Stimulated activated CD8-positive, alpha-beta memory T cell treated with anti-CD3 and anti-CD28 coated beads, Interleukin-7, amount 100 ng/mL, for 1 hour (primary cell): Measurements from ENCODE around the gene NID2.

ENCODE experiments used
- DNase-seq, 2 donors: peaks; one replicate each; pipeline ENCODE4 v3.0.0-alpha.2; 2020; ENCODE audit warnings: low read depth in 2 of 2

The NID2 gene

DNA sequence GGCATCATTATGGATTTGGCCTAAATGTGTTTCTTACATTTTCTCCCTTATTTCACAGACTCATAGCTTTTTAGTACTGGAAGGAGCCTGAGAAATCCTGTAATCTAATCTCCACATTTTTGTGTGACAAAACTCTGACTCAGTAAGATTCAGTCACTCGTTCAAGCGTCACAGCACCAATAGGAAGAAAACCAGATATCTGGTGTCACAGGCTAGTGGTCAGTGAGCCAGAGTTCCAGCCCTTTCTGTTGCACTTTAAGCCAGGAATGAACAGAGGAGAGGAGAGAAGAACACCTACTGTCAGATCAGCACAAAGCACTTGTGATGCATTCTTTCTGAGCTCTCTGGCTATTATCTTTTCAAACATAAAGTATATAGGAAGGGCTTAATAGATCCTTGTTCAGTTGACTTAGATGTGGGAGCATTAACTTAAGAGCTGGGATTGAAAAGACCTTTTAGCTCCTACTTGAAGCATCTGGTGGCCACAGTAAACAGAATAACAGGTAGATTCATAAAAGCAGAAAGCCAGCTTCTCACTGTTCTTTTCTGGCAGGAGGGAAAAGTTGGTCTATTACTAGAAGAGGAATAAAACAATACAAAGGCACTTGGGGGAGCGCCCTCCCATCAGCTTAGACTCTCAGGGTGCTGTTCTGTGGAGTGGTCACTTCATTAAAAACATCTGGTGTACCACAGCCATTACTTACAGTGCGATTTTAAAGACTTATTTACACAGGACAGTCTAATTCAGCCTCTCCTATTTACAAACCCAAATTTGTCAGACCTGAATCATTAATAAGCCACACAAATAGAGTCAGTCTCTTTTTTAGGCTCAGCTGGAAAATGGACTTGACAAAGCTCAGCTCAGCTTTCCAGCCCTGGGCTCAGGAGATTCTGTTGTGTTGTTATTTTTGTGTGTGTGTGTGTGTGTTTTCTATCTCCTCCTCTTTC lies 12.2 kb upstream of the NID2 start:
- DNase-seq, result no peak

DNA sequence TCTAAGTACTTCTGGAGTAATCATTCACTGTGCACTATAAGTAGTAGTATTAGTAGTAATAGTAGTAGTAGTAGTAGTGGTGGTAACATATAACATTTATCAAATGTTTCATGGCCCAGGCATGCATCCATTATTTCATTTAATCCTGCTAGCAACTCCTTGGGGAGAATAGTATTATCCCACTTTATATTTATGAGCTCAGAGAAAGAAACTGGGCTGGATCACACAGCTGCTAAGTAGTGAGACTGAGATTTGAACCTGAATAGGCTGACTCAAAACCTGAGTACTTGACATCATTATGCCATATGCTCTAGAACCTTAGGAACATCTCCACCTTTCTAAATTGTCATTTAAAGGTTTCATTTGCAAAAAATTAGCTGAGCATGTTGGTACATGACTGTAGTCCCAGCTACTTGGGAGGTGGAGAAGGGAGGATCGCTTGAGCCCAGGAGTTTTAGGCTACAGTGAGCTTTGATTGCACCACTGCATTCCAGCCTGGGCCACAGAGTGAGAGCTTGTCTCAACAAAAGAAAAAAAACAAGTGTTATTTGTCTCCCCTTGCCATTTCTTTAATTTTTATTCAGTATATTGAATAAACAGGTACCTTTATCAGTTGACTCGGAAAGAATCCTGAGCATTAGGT lies 11.4 kb upstream of the NID2 start:
- no peak for DNase-seq

DNA sequence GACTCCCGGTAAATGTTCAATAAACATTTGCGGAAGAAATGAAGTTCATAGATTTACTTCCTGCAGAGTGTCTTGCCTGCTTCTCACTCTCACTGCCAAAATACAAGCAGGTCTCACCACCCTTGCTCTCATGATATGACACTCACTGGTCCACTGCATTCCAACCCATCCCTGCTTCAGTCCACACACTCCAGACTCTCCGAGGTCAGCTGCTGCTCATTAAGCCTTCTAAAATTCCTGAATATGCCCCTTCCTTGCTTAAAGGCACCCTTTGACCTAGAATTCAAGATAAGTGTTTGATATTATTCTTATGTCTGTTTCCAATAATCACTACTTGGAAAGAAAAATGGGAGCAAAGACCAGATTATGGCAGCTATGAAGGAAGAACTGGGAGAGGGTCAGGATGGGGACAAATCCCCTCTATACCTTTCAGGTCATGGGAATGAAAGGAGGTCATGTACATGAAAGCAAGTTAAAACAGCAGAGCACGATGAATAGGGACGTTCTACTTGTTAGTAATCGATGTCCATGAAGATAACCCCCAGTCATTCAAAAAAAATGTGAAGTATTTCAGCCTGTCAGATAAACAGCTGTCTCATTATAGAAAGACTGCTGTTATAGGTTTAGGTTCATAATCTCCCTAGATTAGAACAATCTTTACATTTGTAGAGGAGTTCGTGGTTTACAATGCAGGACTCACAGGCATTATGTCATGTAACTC lies 10.5 kb upstream of the NID2 start:
- no peak for DNase-seq

DNA sequence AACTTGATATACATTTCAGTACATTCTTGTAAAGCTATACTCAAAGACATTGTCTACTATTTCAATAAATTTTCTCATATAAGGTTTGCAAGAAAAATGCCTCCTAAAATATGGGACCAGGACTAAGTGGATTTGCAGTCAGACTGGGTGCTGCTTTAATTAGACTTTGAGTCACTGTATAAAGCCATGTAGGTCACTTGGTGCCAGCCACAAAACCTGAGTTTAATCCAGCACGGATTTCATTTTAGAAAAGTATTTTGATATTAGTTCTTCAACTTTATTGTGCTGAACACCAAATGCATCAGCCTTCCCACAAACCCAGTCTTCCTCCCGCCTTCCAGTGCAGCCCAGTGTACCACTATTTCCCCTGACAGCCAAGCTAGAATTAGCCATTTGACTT lies 9.9 kb upstream of the NID2 start:
- DNase-seq, result no peak

DNA sequence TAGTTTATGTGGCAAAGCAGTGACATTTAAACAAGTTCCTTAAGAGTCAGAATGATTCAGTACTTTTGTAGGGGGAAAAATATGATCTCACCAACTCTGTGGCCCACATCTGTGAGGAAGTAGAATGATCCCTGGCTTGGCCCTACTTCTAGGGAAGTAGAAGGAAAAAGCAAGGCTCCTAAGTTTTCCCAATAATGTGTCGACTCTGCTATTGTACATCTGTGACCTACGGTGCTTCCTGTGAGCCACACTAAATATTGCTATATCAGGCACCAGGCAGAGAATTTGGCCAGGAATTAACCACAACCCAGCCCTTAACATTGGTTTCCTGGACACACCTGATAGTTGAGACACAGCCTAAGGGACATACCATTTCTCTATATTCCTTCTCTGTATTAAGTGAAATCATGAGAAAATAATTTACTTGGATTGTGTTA lies 9.3 kb upstream of the NID2 start:
- DNase-seq, result no peak

DNA sequence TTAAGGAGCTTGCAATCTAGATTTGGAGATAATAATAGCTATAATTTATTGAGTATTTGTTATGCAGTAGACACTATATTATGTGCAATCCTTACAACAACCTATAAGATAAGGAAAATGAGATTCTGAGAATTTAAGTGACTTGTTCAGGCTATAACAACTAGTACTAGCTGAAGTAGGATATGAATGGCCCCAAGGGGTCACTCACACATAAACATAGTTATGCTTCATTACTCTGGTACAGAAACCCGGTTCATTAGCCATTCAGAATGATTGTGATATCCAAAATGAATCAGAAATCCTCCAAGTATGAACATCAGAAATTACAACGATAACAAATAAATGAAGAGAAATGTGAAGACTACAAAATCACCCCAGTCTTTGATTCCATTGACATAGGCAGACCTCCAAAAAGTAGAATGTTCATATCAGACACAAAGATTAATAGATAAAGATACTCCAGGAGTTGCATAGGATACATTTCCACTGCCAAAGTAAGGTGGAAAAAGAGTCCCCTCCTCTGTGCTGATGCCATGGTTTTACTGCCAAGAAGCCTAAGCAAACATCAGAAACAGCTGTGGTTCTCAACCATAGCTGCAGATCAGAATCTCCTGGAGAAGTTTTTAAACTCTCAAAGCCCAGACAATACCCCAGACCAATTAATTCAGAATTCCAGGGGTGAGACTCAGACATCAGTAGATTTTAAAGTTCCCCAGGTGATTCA lies 8.6 kb upstream of the NID2 start:
- DNase-seq, result no peak

DNA sequence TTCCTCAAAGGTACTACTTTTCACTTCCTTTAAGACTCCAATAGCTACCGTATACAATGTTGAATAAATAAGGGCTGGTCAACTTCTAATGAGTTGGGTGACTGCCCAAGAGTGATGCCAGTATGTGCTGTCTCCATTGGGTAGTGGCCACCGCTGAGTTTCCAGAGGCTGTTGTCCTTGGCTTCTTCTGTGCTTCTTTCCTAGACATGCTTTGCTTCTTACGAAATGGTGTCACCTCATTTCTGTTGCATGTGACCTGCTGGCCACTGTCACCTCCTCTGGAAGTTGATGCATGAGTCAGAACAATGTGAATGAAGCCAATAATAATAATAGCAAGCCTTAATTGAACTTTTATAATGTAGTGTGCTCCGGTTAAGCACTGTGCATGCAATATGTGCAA lies 7.5 kb upstream of the NID2 start:
- DNase-seq, result no peak

DNA sequence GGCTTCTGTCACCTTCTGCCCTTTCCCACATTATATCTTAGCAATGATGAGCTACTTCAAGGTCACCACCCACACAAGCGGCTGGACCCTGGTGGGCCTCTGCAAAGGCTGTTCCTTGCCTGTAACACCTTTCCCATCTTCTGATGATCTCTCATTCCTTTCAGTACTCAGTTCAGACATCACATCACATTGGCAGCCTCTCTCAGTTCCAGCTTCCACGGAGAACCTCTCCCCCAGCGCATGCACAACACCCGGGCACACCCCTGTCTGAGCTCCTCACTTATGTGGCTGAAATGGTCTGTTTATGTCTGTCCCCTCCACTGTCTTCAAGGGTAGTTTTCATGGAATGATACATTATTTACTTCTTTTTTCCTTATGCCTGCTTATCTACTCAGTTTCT lies 6.5 kb upstream of the NID2 start:
- DNase-seq, result no peak

DNA sequence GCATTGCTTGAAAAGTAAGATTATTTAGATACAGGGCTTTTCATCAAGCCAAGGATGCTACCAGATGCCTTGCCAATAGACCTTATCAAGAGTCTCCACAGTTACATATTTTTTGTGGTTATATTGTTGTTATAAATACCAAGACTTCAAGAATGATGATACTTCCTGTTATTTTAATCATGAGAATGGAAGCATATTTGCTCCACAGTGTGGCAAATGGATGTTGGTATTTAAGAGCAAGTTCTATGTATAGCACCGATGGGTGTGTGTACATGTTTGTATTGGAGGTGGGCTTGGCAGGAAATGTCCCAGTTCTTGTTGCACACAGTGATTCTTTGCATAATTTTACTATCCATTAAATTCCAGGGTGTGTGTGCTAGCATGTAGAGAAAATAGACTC lies 4.4 kb upstream of the NID2 start:
- no peak for DNase-seq

DNA sequence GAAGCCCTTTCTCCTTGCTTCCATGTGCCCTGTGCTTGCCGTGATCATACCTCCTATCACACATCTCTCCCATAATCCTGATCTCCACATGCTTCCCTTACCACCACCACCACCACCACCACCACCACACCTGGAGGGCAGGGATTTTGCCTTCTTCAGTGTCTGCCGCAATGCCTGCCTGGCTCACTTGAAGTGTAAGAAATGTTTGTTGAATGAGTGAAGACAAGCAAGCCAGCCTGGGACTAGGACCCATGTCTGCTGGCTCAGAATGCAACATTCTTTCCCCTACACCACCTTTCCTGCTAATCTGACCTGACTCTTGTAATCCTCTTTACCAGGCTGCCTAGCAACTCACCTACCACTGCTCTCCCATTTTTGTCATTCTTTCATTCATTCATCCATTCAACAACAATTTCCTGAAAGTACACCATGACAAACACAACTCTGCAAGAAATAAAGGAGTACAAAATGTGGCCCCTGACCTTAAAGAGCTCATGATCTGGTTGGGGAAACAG lies 3.5 kb upstream of the NID2 start:
- no peak for DNase-seq

DNA sequence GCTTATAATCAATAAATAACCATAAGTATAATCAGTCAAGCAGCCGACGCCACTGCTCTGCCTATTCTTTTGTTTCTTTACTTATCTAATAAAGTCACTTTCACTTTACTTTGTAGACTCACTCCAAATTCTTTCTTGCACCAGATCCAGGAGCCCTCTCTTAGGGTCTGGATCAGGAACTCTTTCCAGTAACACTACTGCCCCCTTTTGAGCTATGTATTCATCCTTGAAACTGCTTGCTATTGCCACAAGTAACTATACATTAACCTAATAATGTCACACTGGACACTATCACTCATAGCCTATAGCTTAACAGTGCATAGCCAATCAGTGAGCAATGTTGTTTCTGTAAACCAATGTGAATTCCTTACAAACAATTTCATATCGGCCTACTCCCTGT lies 2.8 kb upstream of the NID2 start:
- DNase-seq, result no peak

DNA sequence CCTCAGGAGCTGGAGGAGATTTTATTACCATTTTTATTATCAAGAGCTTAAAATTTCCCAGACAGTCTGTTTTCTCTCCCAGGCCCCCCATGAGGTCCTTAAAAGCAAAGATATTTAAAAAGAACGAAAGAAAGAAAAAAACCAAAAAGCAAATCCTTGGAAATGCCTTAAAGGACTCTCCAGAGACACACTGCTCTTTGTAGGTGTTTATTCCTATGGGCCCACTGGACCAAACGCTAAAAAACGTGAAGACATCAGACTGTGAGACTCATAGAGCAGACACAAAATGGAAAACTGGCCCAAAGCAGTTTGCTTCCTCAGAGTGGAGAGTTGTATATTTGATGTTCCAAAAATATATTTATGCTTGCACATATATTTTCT lies 1.2 kb upstream of the NID2 start:
- no peak for DNase-seq

DNA sequence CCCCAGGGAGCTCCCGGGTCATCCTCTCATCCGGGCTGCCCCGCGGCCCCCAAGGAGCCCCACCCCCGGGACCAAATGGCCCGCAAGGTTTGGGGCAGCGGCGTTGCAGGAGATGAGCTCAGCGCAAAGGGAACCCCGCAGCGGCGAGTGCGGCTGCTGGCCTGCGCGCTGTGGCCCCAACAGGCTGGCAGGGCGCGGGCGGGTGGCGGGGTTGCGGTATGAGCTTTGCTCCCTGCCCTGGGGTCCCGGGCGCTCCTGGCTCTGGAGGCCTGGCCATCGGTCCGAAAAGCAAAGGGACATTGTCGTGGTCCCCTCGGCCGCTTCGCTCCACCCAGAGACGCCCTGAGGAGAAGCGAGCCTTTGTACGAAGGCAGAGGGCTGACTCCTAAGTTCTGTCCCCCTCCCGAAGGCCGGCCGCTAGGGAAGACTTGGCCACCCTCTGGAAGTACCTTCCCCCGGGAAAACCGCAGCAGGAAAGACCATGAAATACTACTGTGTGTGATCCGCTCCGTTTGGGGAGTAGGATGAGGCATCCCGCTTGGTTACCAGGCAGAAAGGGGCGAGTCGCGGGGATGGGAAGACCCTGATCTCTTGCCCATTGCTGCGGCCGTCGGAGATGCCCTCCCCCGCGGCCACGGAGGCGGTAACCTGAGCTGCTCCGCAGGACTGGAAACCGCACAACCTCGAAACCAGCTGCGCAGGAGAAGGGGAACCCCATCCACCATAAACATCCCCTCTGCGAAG lies 620 bp upstream of the NID2 start:
- DNase-seq, result no peak

DNA sequence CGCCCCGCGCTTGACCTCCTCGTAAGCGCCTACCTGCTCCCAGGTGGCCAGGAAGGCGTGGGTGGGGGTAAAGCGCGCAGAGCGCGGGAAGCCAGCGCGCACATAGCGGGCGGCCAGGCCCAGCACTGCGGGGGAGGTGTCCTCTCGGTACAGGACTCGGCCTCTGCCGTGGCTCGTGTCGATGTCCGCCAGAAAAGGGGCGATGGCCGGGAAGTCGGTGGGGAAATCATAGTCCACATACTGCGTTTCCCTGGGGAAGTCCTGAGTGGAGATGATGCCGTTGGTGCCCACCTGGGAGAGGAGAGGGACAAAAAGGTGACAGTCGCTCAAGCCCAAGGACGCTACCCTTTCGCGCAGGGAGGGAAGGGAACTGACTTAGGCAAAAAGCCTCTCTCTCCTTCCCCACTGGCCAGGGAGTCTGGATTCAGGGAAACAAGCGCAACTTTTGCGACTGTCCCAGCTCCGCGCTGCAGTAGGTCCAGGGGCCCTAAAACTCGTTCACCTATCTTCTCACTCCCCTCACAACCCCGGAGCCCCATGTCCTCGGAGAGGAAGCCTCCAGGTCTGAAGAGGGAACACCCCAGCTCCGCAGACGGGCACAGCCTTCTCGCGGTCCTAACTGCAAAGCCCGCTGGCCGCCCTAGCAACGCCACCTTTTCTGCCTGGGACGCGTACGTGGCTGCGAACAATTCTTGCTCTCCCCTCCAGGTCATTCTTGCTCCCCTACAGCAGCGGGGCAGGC lies 815 bp downstream of the NID2 start:
- DNase-seq, result no peak

DNA sequence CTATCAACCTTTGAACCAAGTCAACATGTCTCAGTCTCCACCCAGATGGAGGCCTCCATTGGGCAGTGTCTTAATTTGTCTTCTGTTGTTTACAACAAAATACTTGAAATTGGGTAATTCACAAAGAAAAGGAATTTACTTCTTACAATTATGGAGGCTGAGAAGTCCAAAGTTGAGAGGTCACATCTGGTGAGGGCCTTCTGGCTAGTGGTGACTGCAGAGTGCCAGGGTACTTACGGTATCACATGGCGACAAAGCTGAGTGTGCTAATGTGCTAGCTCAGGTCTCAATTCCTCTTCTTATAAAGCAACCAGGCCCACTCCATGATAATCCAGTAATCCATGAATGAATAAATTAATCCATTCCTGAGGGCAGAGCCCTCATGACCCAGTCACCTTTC lies 4.7 kb downstream of the NID2 start:
- no peak for DNase-seq

DNA sequence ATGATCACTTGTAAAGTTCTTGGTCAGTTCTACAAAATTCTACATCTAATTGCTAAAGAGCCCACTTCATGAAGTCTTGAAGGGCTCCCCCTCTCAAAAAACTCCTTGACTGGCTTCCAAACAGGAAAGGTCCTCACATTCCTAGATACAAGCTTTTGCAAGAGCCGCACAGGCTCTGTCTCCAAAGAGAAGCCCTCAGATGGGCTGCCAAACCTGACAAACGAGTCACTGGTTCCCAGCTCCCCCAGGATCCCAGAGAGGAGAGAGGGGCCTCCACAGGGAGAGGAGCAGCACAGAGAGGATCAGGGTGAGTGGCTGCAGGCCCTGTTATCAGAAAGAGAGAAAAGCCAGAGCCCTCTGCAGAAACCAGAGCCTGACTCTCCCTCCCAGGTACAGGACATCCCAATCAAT lies 5.8 kb downstream of the NID2 start:
- no peak for DNase-seq

DNA sequence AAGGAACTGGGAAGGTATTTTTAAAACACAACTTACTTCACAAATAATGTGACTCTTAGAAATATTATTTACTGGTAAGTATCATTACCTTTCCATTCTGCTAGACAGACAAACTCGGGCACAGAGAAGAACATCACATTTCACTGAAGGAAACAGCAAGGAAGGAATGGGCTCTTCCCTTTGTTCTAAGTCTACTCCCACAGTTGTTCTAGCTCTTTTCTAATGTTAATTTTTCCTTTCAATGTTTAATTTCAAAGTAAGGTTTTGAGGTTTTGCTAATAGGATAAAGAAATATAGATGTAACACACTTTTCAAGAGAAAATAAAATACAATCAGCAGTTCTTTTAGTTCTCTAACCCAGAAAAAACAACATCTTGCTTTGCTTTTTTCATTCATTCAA lies 7.0 kb downstream of the NID2 start:
- DNase-seq, result no peak

DNA sequence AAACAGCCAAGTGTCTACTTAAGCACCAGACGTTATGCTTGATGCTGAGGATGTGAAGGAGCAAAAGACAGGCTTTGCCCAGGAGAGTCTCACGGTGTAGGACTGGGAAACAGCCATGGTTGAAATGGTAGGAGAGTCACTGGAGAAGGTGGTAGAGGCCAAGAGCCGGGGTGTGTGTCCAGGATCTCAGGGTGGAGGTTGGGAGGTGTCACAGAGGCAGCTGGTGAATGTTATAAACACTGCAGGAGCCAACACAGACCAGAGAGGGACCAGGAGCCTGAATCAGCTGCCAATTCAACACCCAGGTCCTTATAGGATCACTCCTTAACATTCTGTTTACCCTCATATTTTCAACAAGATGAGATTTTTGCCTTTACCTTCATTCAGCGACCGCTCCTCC lies 7.5 kb downstream of the NID2 start:
- DNase-seq, result no peak

DNA sequence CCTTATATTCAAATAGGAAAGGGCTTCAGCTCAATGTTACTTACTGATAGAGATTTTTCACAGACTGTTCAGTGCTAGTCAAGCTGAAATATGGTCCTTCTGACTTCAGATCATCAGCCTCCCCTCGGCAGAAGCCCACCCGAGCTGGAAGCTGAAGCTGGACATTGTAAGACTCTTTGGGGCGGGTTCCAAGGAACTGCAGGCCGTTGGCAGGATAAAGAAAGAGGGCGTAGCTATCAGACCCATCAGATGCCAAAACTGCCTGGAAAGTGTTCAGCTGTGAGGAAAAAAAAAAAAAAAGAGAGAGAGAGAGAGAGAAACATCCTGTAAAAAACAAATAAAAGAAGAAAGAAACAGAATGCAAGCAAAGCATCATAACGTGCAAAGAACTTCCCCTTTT lies 8.8 kb downstream of the NID2 start:
- DNase-seq, result no peak

DNA sequence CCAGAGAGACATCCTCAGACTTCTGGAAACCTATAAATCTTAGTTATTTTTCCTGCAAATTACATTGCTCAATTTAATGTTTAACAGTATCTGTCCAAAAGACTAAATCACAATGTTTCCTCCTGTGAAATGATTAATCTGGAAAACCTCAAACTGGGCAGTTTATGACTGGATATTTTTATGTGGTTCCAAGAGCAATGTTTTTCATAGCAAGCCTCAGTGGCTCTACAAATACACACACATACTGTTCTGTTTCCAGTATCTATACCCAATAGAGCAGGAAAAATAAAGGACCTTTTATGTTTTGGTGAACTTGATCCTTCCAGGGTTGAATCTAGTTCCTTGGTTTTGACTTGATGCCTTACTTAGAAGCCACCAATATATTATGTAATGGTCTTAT lies 9.2 kb downstream of the NID2 start:
- no peak for DNase-seq
